GM13976 (cell line): ENCODE data around the gene LAD1.

Source experiments
- DNase-seq: peaks from one replicate; pipeline ENCODE4 v3.0.0; 2012; ENCODE audit warnings: low spot score
- in situ Hi-C: fragments of 300-500 bp; cut with MboI; formaldehyde crosslinking; loops from one replicate; pipeline ENCODE4 v1.12.0; 2022; ENCODE audit warnings: low sequenced_read_pairs, mixed read lengths, inconsistent platforms; ENCODE audit not compliant: unreplicated experiment
- TF ChIP-seq, protein P1 (sequence below): IDR thresholded peaks from 2 replicates; pipeline ENCODE4 v1.5.1; 2012; ENCODE audit warnings: borderline replicate concordance, mild to moderate bottlenecking; ENCODE audit not compliant: insufficient read depth; ENCODE audit errors: extremely low read depth, missing control alignments, control extremely low read depth

LAD1 gene

DNA sequence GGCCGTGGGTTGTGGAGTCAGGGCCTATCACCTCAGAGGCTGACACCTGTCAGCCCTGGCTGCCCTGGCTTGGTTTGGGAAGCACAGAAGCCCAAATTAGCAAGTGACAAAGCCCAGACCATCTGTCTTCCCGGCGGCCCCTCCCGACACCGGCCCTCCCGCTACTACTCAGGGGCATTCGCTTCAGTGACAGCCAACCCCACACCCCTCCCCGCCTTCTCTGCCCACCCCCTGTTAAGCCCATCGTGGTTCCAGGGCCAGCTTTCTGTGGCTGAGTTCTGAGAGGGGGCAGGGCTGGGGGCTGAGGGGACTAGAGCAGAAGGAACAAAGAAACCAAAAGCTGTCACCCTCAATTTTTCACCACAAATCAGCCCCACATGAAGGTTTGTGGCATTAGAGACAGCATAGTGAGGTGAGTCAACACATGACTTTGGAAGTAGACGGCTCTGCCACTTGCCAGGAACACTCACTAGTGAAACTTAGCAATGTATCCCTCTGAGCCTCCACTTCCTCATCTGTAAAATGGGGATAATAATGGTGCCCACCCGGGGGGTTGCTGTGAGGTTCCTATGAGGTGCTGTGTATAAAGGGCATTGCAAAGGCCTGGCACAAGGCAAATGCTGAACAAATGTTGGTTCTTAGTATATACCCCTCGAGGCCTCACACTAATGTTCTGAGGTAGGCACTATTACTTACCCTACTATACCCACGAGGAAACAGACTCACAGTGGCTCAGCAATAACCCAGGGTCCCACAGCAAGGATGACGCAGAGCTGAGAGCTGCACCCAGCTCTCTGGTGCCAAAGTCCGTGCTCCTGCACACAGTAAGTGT lies 27.6 kb upstream of the LAD1 start:
- TF ChIP-seq, protein P1, sequence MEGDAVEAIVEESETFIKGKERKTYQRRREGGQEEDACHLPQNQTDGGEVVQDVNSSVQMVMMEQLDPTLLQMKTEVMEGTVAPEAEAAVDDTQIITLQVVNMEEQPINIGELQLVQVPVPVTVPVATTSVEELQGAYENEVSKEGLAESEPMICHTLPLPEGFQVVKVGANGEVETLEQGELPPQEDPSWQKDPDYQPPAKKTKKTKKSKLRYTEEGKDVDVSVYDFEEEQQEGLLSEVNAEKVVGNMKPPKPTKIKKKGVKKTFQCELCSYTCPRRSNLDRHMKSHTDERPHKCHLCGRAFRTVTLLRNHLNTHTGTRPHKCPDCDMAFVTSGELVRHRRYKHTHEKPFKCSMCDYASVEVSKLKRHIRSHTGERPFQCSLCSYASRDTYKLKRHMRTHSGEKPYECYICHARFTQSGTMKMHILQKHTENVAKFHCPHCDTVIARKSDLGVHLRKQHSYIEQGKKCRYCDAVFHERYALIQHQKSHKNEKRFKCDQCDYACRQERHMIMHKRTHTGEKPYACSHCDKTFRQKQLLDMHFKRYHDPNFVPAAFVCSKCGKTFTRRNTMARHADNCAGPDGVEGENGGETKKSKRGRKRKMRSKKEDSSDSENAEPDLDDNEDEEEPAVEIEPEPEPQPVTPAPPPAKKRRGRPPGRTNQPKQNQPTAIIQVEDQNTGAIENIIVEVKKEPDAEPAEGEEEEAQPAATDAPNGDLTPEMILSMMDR: no peak
- in situ Hi-C loops: no loop called here
- no peak for DNase-seq

DNA sequence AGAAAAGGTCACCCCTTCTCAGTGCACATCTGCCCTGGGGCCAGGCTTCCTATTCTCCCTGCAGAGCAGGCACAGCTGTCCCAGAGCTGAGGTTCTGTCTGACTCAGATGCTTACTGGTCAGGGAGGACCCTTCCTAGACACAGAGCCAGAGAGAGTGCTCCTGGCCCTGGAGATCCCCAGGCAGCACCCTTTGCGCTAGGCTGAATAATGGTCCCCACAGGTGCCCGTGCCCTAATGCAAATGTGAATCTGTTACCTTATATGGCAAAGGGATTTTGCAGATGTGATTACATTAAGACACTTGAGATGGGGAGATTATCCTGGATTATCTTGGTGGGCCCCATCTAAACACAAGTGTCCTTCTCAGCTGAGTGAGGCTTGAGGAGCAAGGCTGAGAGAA lies 25.0 kb upstream of the LAD1 start:
- TF ChIP-seq, protein P1: no peak
- DNase-seq: no peak
- in situ Hi-C loops: no loop called here

GRCh38 chr1:201423655-201424054 lies 24.5 kb upstream of the LAD1 start:
- in situ Hi-C loops: no loop called here
- TF ChIP-seq, protein P1: no peak

GRCh38 chr1:201422436-201423030 lies 23.4 kb upstream of the LAD1 start:
- in situ Hi-C loops: no loop called here
- no peak for DNase-seq
- TF ChIP-seq, protein P1: no peak

More at GRCh38 chr1:201423655-201424054, 24.5 kb upstream of the LAD1 start:
- DNase-seq: no peak

DNA sequence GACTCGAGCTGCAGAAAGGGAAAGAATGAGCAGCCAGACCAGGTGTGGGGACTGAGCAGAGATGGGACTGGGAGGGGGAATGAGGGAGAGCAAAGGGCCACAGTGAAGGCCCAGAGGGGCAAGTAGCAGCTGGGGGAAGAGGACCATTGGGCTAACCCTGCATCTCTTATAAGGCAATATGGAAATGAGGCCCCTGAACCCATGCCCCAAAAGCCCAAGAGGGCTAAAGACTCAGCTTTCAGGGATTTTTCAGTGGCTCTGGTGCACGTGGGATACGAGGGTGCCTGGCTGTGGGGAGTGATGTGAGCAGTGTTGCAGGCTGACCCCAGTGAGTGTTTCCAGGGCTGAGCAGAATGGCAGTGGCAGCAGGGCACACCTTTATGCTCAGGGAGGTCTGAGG lies 22.9 kb upstream of the LAD1 start:
- no peak for DNase-seq
- TF ChIP-seq, protein P1: no peak
- in situ Hi-C loops: no loop called here

DNA sequence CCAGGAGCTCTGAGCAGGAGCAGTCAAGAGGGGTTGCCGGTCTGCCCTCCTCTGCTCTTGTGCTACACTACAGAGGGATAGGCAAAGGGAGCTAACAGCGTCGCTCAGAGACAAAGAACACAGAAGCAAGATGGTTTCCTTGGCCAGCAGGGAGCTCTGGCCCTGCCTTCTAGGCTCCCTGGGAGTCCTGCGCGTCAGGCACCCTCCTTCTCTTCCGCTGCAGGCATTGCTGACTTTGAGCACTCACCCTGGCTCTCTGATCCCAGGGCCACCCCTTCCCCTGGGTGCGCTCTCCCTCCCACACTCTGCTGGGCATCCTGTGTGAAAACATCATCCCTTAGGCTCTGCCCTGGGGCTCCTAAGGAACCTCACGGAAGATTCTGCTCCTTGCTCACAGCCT lies 21.9 kb upstream of the LAD1 start:
- in situ Hi-C loops: no loop called here
- TF ChIP-seq, protein P1: no peak
- DNase-seq: no peak
